Endothelial cell of umbilical vein (primary cell): ENCODE results near the gene MACROH2A2. TPM values are rescaled to one million over a fixed set of nuclear protein-coding genes. Genes with fewer than 3 reads are reported as not detected.

ENCODE experiments used
- BruUV-seq: library from RNA; stranded (reverse); fragments of 400-500 nt; replicated peaks from 2 replicates; lab custom pipeline; 2021; lab: Mats Ljungman, UMichigan
- CTCF ChIA-PET: fragments of 300-600, 350-600 bp; sonication (Branson Sonifier 250); formaldehyde crosslinking; loops from one replicate; lab custom pipeline; 2021; ENCODE audit warnings: antibody characterized with exemption, inconsistent platforms; lab: Charles Lee
- POLR2A ChIA-PET: fragments of 300-600, 350-600 bp; sonication (Branson Sonifier 250); formaldehyde crosslinking; loops from one replicate; lab custom pipeline; 2021; ENCODE audit warnings: antibody characterized with exemption, inconsistent platforms; lab: Charles Lee
- DNase-seq: peaks from one replicate; pipeline ENCODE4 v3.0.0-alpha.2; 2011; ENCODE audit warnings: low read depth, low spot score
- FAIRE-seq: peaks from 2 replicates; lab custom pipeline; 2011; peaks lifted over from hg19 to GRCh38; lab: Jason Lieb, UNC
- H2AFZ ChIP-seq: 2 replicates; pipeline ENCODE4 v1.6.0; 2012; ENCODE audit warnings: low read depth, low read length, control low read depth, inconsistent platforms
- H3K27ac ChIP-seq: 2 replicates; pipeline ENCODE4 v1.5.1; 2011; ENCODE audit warnings: low read depth, mild to moderate bottlenecking, control low read depth, low read length, moderate library complexity; ENCODE audit not compliant: insufficient read depth
- H3K27me3 ChIP-seq, 2 experiments: 2 replicates each; pipeline versions ENCODE4 v1.6.0 to v1.6.1; 2011; ENCODE audit warnings: low read length in 2 of 2, mixed read lengths in 1 of 2; ENCODE audit not compliant: control insufficient read depth in 2 of 2, insufficient read depth in 2 of 2
- H3K36me3 ChIP-seq, 2 experiments: 2 replicates in 1 of 2; 3 replicates in 1 of 2; pipeline ENCODE4 v1.5.1; 2011; ENCODE audit warnings: low read length in 2 of 2, mild to moderate bottlenecking in 1 of 2, moderate library complexity in 1 of 2; ENCODE audit not compliant: control insufficient read depth in 2 of 2, insufficient read depth in 2 of 2; ENCODE audit errors: extremely low read depth in 1 of 2
- H3K4me1 ChIP-seq: 3 replicates; pipeline ENCODE4 v1.5.1; 2011; ENCODE audit warnings: mild to moderate bottlenecking, low read length; ENCODE audit not compliant: control insufficient read depth, insufficient read depth; ENCODE audit errors: extremely low read depth
- H3K4me2 ChIP-seq: 2 replicates; pipeline ENCODE4 v1.6.1; 2011; ENCODE audit warnings: low read length, control low read depth, mixed read lengths; ENCODE audit not compliant: insufficient read depth
- H3K4me3 ChIP-seq, 3 experiments: fragments of 200-600 bp in 1 of 3; sonication (generic), shearing (Covaris generic) in 1 of 3; replicated peaks in 1 of 3; 2 replicates each; pipeline ENCODE4 v1.5.1; 2011 to 2016; ENCODE audit warnings: control low read depth in 3 of 3, low read length in 3 of 3, mild to moderate bottlenecking in 2 of 3, inconsistent platforms in 1 of 3, low read depth in 1 of 3, moderate library complexity in 1 of 3; ENCODE audit not compliant: insufficient read depth in 1 of 3
- H3K79me2 ChIP-seq: 2 replicates; pipeline ENCODE4 v1.6.0; 2012; ENCODE audit warnings: low read length, inconsistent platforms; ENCODE audit not compliant: control insufficient read depth, insufficient read depth
- H3K9ac ChIP-seq: replicated peaks from 2 replicates; pipeline ENCODE3; 2011; ENCODE audit warnings: low read length, control low read depth; ENCODE audit not compliant: insufficient read depth; ENCODE audit errors: extremely low read depth
- H3K9me1 ChIP-seq: replicated peaks from 3 replicates; pipeline ENCODE4 v1.6.0; 2011; ENCODE audit warnings: mild to moderate bottlenecking, low read length; ENCODE audit not compliant: control insufficient read depth, insufficient read depth; ENCODE audit errors: extremely low read depth
- H3K9me3 ChIP-seq: replicated peaks from 2 replicates; pipeline ENCODE4 v1.5.1; 2012; ENCODE audit warnings: low read length, inconsistent platforms; ENCODE audit not compliant: control insufficient read depth, insufficient read depth
- H4K20me1 ChIP-seq: replicated peaks from 2 replicates; pipeline ENCODE3; 2011; ENCODE audit warnings: mild to moderate bottlenecking, low read length; ENCODE audit not compliant: control insufficient read depth, insufficient read depth; ENCODE audit errors: extremely low read depth
- CTCF ChIP-seq, 2 donors: IDR thresholded peaks; 1 replicate in 1 of 2; 2 replicates in 1 of 2; pipeline ENCODE4 v1.5.1; 2011; ENCODE audit warnings: low read length in 2 of 2, mild to moderate bottlenecking in 2 of 2, moderate library complexity in 2 of 2, control low read depth in 1 of 2, inconsistent platforms in 1 of 2, low read depth in 1 of 2; ENCODE audit not compliant: insufficient read depth in 1 of 2; ENCODE audit errors: extremely low read depth in 1 of 2
- EZH2 ChIP-seq: IDR thresholded peaks from 2 replicates; pipeline ENCODE4 v1.6.1; 2012; ENCODE audit warnings: borderline replicate concordance, low read depth, mild to moderate bottlenecking, moderate library complexity, low read length, inconsistent platforms; ENCODE audit not compliant: severe bottlenecking
- FOS ChIP-seq: IDR thresholded peaks from 2 replicates; pipeline ENCODE4 v1.6.1; 2011; ENCODE audit warnings: mild to moderate bottlenecking, low read length, moderate library complexity, borderline replicate concordance; ENCODE audit not compliant: insufficient read depth
- GATA2 ChIP-seq: IDR thresholded peaks from 2 replicates; pipeline ENCODE4 v1.7.0; 2011; ENCODE audit warnings: low read depth, mild to moderate bottlenecking, moderate library complexity, mixed read lengths, low read length; ENCODE audit not compliant: insufficient read length, insufficient read depth
- JUN ChIP-seq: IDR thresholded peaks from 2 replicates; pipeline ENCODE4 v1.6.1; 2011; ENCODE audit warnings: borderline replicate concordance, low read depth; ENCODE audit not compliant: insufficient read length, insufficient read depth
- MAX ChIP-seq: IDR thresholded peaks from 2 replicates; pipeline ENCODE4 v1.6.1; 2011; ENCODE audit not compliant: insufficient read depth, insufficient read length
- MYC ChIP-seq: IDR thresholded peaks from one replicate; pipeline ENCODE4 v1.6.1; 2011; ENCODE audit warnings: mild to moderate bottlenecking, low read depth, low read length
- POLR2A ChIP-seq: IDR thresholded peaks from 2 replicates; pipeline ENCODE4 v1.6.1; 2012; ENCODE audit warnings: low read depth, mild to moderate bottlenecking, control low read depth, low read length
- POLR2AphosphoS5 ChIP-seq: IDR thresholded peaks from 2 replicates; pipeline ENCODE4 v1.6.1; 2012; ENCODE audit warnings: low read depth, mild to moderate bottlenecking, control low read depth, low read length, moderate library complexity; ENCODE audit not compliant: insufficient read depth
- dilution Hi-C: fragments of 300-500 bp; cut with MboI; formaldehyde crosslinking; loops from one replicate; pipeline ENCODE4 v1.15.0; 2019; ENCODE audit warnings: low sequenced_read_pairs; ENCODE audit not compliant: extremely low pct_ligation_motif_present
- intact Hi-C: fragments of 100-400 bp; cut with micrococcal nuclease; formaldehyde crosslinking; loops from one replicate; pipeline ENCODE4 v1.10.0; 2022
- polyA plus RNA-seq, 4 experiments: library from polyadenylated mRNA; depleted of rRNA in 3 of 4; stranded (reverse) in 3 of 4; unstranded in 1 of 4; fragments of >200 nt; gene quantifications; 2 replicates each; pipeline versions ENCODE4 v1.2.1 to v1.2.3, GENCODE V29; 2011 to 2012; ENCODE audit warnings: missing spikeins in 1 of 4
- total RNA-seq: library from RNA; stranded (reverse); gene quantifications from 2 replicates; pipeline ENCODE4 v1.2.3, GENCODE V29; 2021

Gene MACROH2A2
- total and polyA plus RNA-seq, 2 donors (not counting 3 experiments of a cell fraction or from before 2014, with no cell fraction given) = 0.08 TPM; not detected in 1

GRCh38 chr10:70069346-70069745 lies 16.7 kb downstream of the MACROH2A2 start:
- H3K79me2 ChIP-seq = no peaks in the 10 kb centered on the region
- H3K9me3 ChIP-seq = no peaks in the 10 kb centered on the region
- TF ChIP-seq POLR2A = no peak
- no peak for TF ChIP-seq JUN
- no peak for TF ChIP-seq MAX
- dilution Hi-C loops (no loop called here), intact Hi-C loops (no loop called here)
- no peak overlapping the region for H3K9ac ChIP-seq
- no peak overlapping the region for H2AFZ ChIP-seq
- ChIA-PET CTCF (no interaction called here), POLR2A (no interaction called here)
- H3K9me1 ChIP-seq = no peaks in the 10 kb centered on the region
- FAIRE-seq (no peak), DNase-seq (no peak)
- no peak overlapping the region for H3K4me3 ChIP-seq
- H3K4me2 ChIP-seq = no peak overlapping the region
- no peaks in the 10 kb centered on the region for H4K20me1 ChIP-seq
- BruUV-seq = no TSS peak
- no peaks in the 10 kb centered on the region for H3K36me3 ChIP-seq
- H3K27me3 ChIP-seq = peaks cover 18 to 21% of the 10 kb centered on the region in 2 experiments
- no peak overlapping the region for H3K27ac ChIP-seq
- no peaks in the 10 kb centered on the region for H3K4me1 ChIP-seq

- H3K27ac ChIP-seq = no peak overlapping the region
- TF ChIP-seq JUN (no peak), FOS (no peak), CTCF (IDR thresholded peaks at IDR 0.05; ENCODE audit: extremely low read depth in 1 of 2, insufficient read depth in 1 of 2, low read depth in 1 of 2, low read length in 2 of 2) (no peak), POLR2AphosphoS5 (no peak), MYC (no peak), GATA2 (no peak), EZH2 (no peak), MAX (no peak), POLR2A (no peak)
- no peak overlapping the region for H2AFZ ChIP-seq
- DNase-seq = no peak
- ChIA-PET POLR2A (no interaction called here), CTCF (interaction anchor here (1.6 kb wide), 1 partner anchor 19 kb away, joined by 5 read pairs; no protein-coding TSS in a partner anchor)
- no peaks in the 10 kb centered on the region for H3K9me1 ChIP-seq
- no peaks in the 10 kb centered on the region for H3K4me1 ChIP-seq
- H4K20me1 ChIP-seq = no peaks in the 10 kb centered on the region
- no peaks in the 10 kb centered on the region for H3K79me2 ChIP-seq
- H3K4me2 ChIP-seq = no peak overlapping the region
- BruUV-seq = no TSS peak
- dilution Hi-C loops = no loop called here
- peaks cover 18 to 23% of the 10 kb centered on the region in 2 experiments for H3K27me3 ChIP-seq
- H3K9ac ChIP-seq = no peak overlapping the region
- H3K36me3 ChIP-seq = no peaks in the 10 kb centered on the region
- intact Hi-C loops = no loop called here
- H3K4me3 ChIP-seq = no peak overlapping the region
- no peaks in the 10 kb centered on the region for H3K9me3 ChIP-seq
- FAIRE-seq = no peak
Observed at GRCh38 chr10:70070834-70071233, 18.2 kb downstream of the MACROH2A2 start.
